HG02970 (cell line): ENCODE results near the gene NRL.
A peak's percentile ranks its signal among the peaks of the same experiment; 100 is the strongest.

Source experiments
- ATAC-seq: cut with Tn5 transposase; IDR thresholded peaks from one replicate; pipeline ENCODE4 v1.9.1; 2021; ENCODE audit warnings: mild to moderate bottlenecking, moderate library complexity, moderate number of reproducible peaks; ENCODE audit not compliant: unreplicated experiment, low FRiP score

NRL gene

DNA sequence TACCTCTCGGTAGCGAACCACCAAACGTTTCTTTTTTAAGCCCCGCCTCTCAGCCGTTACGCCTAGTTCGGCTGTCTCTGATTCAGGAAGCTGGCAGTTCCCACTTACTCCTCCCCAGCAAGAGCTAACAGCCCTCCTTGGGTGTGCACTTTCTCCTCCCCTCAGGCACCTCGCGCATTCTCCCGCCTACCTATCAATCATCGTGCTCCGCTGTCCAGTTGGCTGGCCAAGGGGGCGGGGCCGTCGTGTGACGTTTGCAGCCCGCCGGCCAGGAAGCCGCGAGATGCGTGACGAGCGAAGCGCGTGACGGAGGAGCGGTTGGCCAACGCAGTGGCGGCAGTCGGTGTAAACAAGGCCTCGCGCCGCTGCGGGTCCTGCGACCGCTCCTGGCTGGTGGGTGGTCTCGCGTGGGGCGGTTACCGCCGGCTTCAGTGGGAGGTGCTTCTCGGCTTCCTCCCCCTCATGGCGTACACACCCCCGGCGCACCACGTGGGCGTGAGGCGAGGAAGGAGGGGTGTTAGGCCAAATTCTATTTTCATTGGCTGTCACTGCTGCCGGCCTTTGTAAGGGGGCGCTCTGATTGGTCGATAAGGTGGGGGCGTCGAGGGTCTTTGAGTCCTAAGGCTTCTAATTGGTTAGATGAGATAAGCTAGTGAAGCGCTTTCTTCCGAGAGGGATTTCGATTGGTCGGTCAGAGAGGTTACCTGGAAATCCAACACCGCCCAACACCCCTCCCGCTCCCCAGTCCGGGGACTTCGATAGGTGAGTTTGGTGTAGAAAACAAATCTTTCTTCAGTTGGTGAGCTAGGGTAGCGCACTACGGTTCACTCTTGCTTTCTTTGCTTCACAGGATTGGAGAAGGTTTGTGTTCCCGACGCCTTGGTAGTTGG is at the start of gene NRL, which contains the start of gene DCAF11:
Gene NRL, minus strand, starts transcription at position 418 of the 890 bp plus-strand sequence. CDS start 32,101 bp downstream, outside the sequence.
Gene DCAF11, plus strand, starts transcription at position 246 of the 890 bp plus-strand sequence. CDS start 818 bp downstream, outside the sequence.
- peak; percentile 82 for ATAC-seq

DNA sequence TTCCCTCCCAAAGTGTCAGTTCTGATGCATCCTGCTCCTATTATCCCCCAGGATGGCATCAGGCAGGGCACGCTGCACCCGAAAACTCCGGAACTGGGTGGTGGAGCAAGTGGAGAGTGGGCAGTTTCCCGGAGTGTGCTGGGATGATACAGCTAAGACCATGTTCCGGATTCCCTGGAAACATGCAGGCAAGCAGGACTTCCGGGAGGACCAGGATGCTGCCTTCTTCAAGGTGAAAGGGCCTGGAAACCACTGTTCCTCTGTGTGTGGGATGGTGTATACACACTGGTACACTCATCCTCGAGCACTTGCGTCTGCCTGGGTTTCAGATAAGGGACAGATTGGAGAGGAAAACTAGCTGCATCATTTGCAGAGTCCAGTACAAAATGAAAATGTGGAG is 47.3 kb upstream of the NRL start:
- ATAC-seq: no peak

- ATAC-seq: peak; percentile 73
Measured at GRCh38 chr14:24160850-24161804, 46.4 kb upstream of the NRL start, which contains the start of gene IRF9. IRF9 (plus strand) TSS chr14:24161265; CDS start chr14:24162145, 880 bp downstream.

DNA sequence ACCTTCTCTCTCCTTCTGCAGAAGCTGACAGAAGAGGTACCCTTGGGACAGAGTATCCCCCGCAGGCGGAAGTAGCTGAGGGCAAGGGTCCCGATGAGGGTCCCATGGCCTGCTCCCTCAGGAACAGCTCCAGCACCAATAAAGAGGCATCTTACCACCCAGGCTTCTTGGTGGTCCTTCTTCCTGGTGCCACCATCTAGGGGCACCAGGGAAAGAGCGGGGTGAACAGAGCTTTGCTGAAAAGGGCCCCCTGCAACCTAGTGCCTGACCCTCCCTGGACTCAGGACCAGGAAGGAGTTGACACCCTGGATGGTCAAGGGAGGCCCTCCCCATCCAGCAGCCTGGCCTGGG is 45.7 kb upstream of the NRL start:
- ATAC-seq: peak; percentile 2

- ATAC-seq: no peak
Measured at GRCh38 chr14:24159777-24160498, 45.2 kb upstream of the NRL start.

DNA sequence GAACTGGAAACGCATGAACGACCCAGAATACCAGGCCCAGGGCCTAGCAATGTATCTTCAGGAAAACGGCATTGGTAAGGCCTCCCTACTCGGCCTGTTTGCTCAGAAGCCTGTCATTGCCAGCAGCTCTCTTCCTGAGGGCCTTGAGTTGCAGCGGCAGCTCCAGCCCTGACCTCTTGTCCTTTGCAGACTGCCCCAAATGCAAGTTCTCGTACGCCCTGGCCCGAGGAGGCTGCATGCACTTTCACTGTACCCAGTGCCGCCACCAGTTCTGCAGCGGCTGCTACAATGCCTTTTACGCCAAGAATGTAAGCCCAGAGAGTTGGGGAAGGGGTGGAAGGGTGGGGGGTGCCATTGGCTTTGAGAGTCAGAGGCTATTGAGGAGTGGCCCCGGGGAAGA is 42.6 kb upstream of the NRL start:
- ATAC-seq: no peak

GRCh38 chr14:24156840-24157239 is 42.1 kb upstream of the NRL start:
- ATAC-seq: no peak

GRCh38 chr14:24155100-24155499 is 40.4 kb upstream of the NRL start:
- no peak for ATAC-seq

DNA sequence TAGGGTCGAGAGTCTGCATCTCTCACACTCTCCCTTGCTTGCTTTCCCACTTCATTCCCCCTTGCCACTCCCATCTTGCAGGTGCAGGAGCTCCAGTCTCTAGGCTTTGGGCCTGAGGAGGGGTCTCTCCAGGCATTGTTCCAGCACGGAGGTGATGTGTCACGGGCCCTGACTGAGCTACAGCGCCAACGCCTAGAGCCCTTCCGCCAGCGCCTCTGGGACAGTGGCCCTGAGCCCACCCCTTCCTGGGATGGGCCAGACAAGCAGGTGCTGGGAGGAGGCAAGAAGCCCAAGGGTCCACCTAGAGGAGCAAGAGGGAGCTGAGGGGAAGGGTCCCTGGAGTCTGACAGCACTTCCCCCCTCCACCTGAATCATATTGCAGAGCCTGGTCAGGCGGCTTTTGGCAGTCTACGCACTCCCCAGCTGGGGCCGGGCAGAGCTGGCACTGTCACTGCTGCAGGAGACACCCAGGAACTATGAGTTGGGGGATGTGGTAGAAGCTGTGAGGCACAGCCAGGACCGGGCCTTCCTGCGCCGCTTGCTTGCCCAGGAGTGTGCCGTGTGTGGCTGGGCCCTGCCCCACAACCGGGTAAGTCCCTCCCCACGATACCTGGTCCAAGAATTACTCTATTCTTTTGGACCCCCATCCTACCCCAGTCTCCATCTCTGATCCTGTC is 36.8 kb upstream of the NRL start:
- ATAC-seq: no peak

- no peak for ATAC-seq
Measured at GRCh38 chr14:24150993-24151392, 36.2 kb upstream of the NRL start.

GRCh38 chr14:24150567-24150966 is 35.8 kb upstream of the NRL start:
- ATAC-seq: no peak

DNA sequence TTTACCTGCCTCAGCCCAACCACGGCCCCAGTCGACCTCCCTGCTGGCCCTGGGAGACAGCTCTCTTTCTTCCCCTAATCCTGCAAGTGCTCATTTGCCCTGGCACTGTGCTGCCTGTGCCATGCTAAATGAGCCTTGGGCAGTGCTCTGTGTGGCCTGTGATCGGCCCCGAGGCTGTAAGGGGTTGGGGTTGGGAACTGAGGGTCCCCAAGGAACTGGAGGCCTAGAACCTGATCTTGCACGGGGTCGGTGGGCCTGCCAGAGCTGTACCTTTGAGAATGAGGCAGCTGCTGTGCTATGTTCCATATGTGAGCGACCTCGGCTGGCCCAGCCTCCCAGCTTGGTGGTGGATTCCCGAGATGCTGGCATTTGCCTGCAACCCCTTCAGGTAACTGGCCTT is 35.3 kb upstream of the NRL start:
- no peak for ATAC-seq

- ATAC-seq: no peak
Measured at GRCh38 chr14:24149302-24149969, 34.7 kb upstream of the NRL start.

- peak; percentile 1 for ATAC-seq
Measured at GRCh38 chr14:24147761-24148428, 33.1 kb upstream of the NRL start.

- ATAC-seq: peak; percentile 78
Measured at GRCh38 chr14:24146978-24147760, 32.4 kb upstream of the NRL start, which contains the start of gene RNF31. RNF31 (plus strand) TSS chr14:24147498; CDS start chr14:24147699, 201 bp downstream.

DNA sequence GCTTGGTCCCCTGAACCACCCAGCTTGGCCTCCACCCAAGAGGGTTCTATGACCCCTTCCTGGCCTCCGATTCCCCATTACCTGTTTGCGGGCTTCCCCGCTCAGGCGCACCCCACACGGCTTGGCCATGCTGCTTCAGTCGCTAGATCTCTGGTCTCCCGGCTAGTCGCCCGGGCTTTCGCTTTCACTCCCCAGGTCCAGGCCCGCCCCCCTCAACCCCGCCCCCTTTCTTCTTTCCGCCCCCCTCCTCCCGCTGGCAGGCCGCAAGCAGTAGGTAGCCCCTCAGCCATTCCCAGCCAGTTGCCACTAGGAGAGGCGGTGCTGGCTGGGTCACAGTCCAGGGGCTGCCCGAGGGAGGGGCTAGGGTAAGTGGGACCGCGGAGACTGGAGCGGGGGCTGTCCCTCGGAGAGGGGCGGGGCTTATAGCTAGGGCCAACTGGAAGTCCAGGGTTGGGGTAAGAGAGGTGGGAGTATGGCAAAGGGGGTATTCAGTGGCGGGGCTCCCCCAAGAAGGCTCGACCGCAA is 31.8 kb upstream of the NRL start, which contains the start of gene PSME2:
Gene PSME2, minus strand, starts transcription at position 158 of the 525 bp plus-strand sequence. Its CDS starts 29 bp downstream, at position 129.
- peak; percentile 53 for ATAC-seq

DNA sequence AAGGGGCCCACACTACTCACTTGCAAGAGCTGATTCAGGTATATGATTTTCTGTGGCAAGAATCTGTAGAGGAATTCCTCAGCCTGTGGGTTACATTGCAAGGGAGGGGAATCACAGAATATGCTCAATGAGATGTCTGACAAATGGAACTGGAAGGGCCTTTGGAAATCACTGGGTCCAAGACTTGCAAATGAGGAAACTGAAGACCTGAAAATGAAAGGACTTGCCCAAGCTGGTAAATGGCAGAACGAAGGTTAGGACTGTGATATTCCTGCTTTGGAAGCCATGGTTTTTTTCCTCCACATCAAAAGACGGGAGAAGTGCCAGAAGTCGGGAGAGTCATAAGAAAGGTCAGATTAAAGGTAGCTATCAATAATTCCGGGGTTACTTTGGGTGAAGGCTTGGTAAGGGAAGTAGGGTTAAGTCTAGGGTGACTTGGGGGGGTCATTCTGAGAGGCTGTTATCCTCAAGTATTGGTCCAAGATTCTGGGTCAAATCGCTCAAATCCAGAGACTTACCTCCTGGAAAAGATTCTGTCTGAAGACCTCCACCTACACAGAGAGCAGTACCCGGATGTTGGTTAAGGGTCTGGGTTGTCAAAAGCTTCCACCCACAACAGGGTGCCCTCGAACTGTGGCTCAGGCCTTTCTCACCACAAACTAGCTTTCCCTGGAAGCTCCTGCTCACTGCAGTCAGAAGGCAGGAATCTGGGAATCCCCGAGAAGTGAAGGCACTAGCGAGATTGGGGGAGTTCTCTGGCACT is 31.1 kb upstream of the NRL start:
- no peak for ATAC-seq
